Body of pancreas (tissue), 4 donors: Measurements from ENCODE around the gene CPZ. TPM values are rescaled to one million over a fixed set of nuclear protein-coding genes. Genes with fewer than 3 reads are reported as not detected.

Source experiments
- ATAC-seq: fragments of 150-250 bp; one replicate; pipeline ENCODE4 v1.9.1; 2016
- DNase-seq, 4 donors: peaks; one replicate each; pipeline ENCODE4 v3.0.0-alpha.2; 2019
- H3K27ac ChIP-seq, 4 donors: fragments of 200-600 bp; sonication (generic); 1 replicate in 3 of 4; 2 replicates in 1 of 4; pipeline versions ENCODE4 v1.5.1 to v1.6.1; 2016 to 2019; ENCODE audit warnings: mild to moderate bottlenecking in 1 of 4, mixed read lengths in 1 of 4, moderate library complexity in 1 of 4
- H3K27me3 ChIP-seq, 2 donors: fragments of 200-600 bp; sonication (generic); one replicate each; pipeline ENCODE4 v1.6.0; 2016; ENCODE audit warnings: mild to moderate bottlenecking in 1 of 2
- H3K36me3 ChIP-seq, 2 donors: fragments of 200-600 bp; sonication (generic); replicated peaks in 1 of 2; 2 replicates each; pipeline ENCODE4 v1.5.1; 2016; ENCODE audit warnings: low read depth in 2 of 2; ENCODE audit not compliant: insufficient read depth in 1 of 2
- H3K4me1 ChIP-seq: fragments of 200-600 bp; sonication (generic); one replicate; pipeline ENCODE4 v1.6.0; 2016
- H3K4me3 ChIP-seq, 2 donors: fragments of 200-600 bp; sonication (generic); 1 replicate in 1 of 2; 2 replicates in 1 of 2; pipeline ENCODE4 v1.5.1; 2016 to 2019
- H3K9me3 ChIP-seq, 3 donors: fragments of 200-600 bp; sonication (generic); 1 replicate in 2 of 3; 2 replicates in 1 of 3; pipeline ENCODE4 v1.5.1; 2016
- CTCF ChIP-seq, 7 experiments: fragments of 450-650 bp in 4 of 7; fragments of 200-600 bp in 3 of 7; sonication (generic) in 3 of 7; IDR thresholded peaks; one replicate each; pipeline ENCODE4 v1.5.1; 2016 to 2019; ENCODE audit warnings: antibody characterized with exemption in 7 of 7
- POLR2A ChIP-seq, 3 donors: fragments of 450-650 bp; IDR thresholded peaks; one replicate each; pipeline ENCODE4 v1.6.1; 2016; ENCODE audit warnings: antibody characterized with exemption in 3 of 3, mild to moderate bottlenecking in 2 of 3
- WGBS, 2 donors: methylation state at CpG; one replicate each; pipeline ENCODE4 v1.1.5; 2017; 5-methylcytosine and 5-hydroxymethylcytosine counted together
- intact Hi-C: fragments of 100-400 bp; cut with DNase I; formaldehyde crosslinking; loops from one replicate; pipeline ENCODE4 v1.15.1; 2023
- total RNA-seq, 2 donors: library from RNA; depleted of rRNA; stranded (reverse); fragments of >200 nt; gene quantifications; one replicate each; pipeline ENCODE4 v1.1.0, GENCODE V29; 2016

CPZ gene
- total RNA-seq, 2 donors from 2014 or later = 0.66 to 0.78 TPM

- Histone ChIP-seq H3K9me3 (no peaks in the 10 kb centered on the region), H3K4me1 (no peaks in the 10 kb centered on the region), H3K27ac (no peak overlapping the region), H3K36me3 (no peaks in the 10 kb centered on the region), H3K4me3 (no peak overlapping the region), H3K27me3 (peaks cover 0 to 7% of the 10 kb centered on the region in 2 donors)
- DNase-seq = no peak
- intact Hi-C loops = loop anchor here (10.0 kb wide), 2 partner anchors 278 to 308 kb away; no protein-coding TSS in a partner anchor
- WGBS, 2 donors = 57% methylated on average over 10 of the region's 10 CpGs; no CpG with 5 or more reads in 1 of the 2 donors
- no peak for ATAC-seq
- TF ChIP-seq CTCF (IDR thresholded peaks at IDR 0.05) = no peak
- no peak for TF ChIP-seq POLR2A (IDR thresholded peaks at IDR 0.05)
These were observed 14.4 kb downstream of the CPZ start for GRCh38 chr4:8606966-8607365.

- H3K27me3 ChIP-seq = peaks cover 0 to 7% of the 10 kb centered on the region in 2 donors
- no peaks in the 10 kb centered on the region for H3K9me3 ChIP-seq
- H3K4me1 ChIP-seq = no peaks in the 10 kb centered on the region
- WGBS, 2 donors = 12 to 30% methylated on average over 10 to 42 of the region's 42 CpGs
- intact Hi-C loops = loop anchor here (10.0 kb wide), 2 partner anchors 277 to 307 kb away; no protein-coding TSS in a partner anchor
- ATAC-seq (peak; percentile 15), DNase-seq (peak in 3 of 4 donors; percentile 35 to 52 (median 44))
- TF ChIP-seq POLR2A (IDR thresholded peaks at IDR 0.05) (no peak), CTCF (IDR thresholded peaks at IDR 0.05) (peak; percentile 62 to 98 (median 79))
- H3K27ac ChIP-seq = no peak overlapping the region
- no peak overlapping the region for H3K4me3 ChIP-seq
- H3K36me3 ChIP-seq = no peaks in the 10 kb centered on the region
These were observed 15.3 kb downstream of the CPZ start for GRCh38 chr4:8607603-8608481.

- intact Hi-C loops = loop anchor here (10.0 kb wide), 2 partner anchors 276 to 306 kb away; no protein-coding TSS in a partner anchor
- Histone ChIP-seq H3K36me3 (no peaks in the 10 kb centered on the region), H3K9me3 (no peaks in the 10 kb centered on the region)
These were observed 16.3 kb downstream of the CPZ start for GRCh38 chr4:8608714-8609391.

GRCh38 chr4:8609406-8609805 is 16.8 kb downstream of the CPZ start:
- H3K4me3 ChIP-seq = no peak overlapping the region
- H3K27me3 ChIP-seq = peaks cover 0 to 7% of the 10 kb centered on the region in 2 donors
- DNase-seq (no peak), ATAC-seq (no peak)
- TF ChIP-seq POLR2A (IDR thresholded peaks at IDR 0.05) (no peak), CTCF (IDR thresholded peaks at IDR 0.05) (no peak)
- H3K27ac ChIP-seq = no peak overlapping the region
- WGBS, 2 donors = 71 to 73% methylated on average over 4 to 6 of the region's 6 CpGs
- H3K36me3 ChIP-seq = no peaks in the 10 kb centered on the region
- intact Hi-C loops = loop anchor here (10.0 kb wide), 2 partner anchors 275 to 305 kb away; no protein-coding TSS in a partner anchor
- H3K4me1 ChIP-seq = no peaks in the 10 kb centered on the region
- no peaks in the 10 kb centered on the region for H3K9me3 ChIP-seq

More at GRCh38 chr4:8608714-8609391, 16.3 kb downstream of the CPZ start:
- Histone ChIP-seq H3K4me3 (no peak overlapping the region), H3K4me1 (no peaks in the 10 kb centered on the region), H3K27me3 (peaks cover 0 to 7% of the 10 kb centered on the region in 2 donors), H3K27ac (no peak overlapping the region)
- TF ChIP-seq CTCF (IDR thresholded peaks at IDR 0.05) = no peak
- TF ChIP-seq POLR2A (IDR thresholded peaks at IDR 0.05) = no peak
- DNase-seq (no peak), ATAC-seq (no peak)
- 58 to 68% methylated on average over 5 of the region's 5 CpGs for WGBS, 2 donors
